NCI-H510A treated with DMSO at 0.1 percent for 48 hours (cell line): ENCODE measurements around the gene KRTAP5-3.
"Not testable (repeated sequence)": the region's sequence is repeated elsewhere in the genome, so short reads cannot be mapped to it uniquely, and the experiment has no call there.

Experiments used
- DNase-seq: peaks from one replicate; lab custom pipeline; 2025; lab: John Stamatoyannopoulos, UW

Gene KRTAP5-3, protein sequence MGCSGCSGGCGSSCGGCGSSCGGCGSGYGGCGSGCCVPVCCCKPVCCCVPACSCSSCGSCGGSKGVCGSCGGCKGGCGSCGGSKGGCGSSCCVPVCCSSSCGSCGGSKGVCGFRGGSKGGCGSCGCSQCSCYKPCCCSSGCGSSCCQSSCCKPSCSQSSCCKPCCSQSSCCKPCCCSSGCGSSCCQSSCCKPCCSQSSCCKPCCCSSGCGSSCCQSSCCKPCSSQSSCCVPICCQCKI

GRCh38 chr11:1608363-1608762 lies at the start of gene KRTAP5-3:
Gene KRTAP5-3 (minus strand): TSS chr11:1608463. CDS start chr11:1608385, 78 bp downstream.
- peak; percentile 7 for DNase-seq

- no peak for DNase-seq
These were observed 48.4 kb upstream of the KRTAP5-3 start for GRCh38 chr11:1656670-1657069.

- no peak for DNase-seq
These were observed 47.8 kb upstream of the KRTAP5-3 start for GRCh38 chr11:1656061-1656441.

DNA sequence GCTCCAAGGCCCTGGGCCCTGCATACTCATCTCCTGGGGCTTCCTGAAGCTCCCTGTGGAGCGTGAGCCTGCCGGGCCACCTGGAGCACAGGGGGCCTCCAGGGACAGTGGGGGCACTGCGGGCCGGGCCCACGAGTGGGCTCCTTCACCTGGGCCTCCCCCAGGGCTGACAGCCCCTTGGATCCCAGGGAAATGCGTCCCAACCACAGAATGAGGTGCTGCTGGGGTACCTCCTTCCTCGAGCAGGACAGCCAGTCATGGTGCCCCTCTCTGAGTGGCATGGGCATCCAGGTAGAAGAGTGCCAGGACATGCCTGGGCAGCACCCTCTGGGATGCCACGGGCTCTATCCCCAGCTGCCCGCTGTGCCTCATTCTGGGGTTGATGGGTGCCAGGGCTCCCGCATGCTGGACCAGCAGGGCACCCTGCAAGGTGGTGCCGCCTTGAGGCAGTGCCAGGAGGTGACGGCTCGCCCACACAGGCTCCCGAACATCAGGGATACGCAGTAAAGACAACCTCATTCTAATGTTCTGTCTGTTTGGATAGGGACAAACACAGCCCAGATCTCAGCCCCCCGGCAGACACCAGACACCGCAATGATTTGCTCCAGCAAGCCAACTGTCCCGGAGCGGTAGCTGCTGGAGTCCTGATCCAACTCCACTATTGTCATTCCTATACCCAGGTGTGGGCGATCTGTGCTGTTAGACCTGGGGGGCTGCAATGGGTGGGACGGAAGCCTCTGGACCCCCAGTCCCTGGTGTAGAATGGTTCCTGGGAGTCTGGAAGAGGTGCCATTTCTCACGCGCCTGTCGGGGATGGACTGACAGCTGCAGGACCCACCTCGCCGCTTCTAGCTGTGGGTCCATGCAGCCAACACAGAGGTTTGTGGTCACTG lies 47.2 kb upstream of the KRTAP5-3 start:
- DNase-seq, result no peak

DNA sequence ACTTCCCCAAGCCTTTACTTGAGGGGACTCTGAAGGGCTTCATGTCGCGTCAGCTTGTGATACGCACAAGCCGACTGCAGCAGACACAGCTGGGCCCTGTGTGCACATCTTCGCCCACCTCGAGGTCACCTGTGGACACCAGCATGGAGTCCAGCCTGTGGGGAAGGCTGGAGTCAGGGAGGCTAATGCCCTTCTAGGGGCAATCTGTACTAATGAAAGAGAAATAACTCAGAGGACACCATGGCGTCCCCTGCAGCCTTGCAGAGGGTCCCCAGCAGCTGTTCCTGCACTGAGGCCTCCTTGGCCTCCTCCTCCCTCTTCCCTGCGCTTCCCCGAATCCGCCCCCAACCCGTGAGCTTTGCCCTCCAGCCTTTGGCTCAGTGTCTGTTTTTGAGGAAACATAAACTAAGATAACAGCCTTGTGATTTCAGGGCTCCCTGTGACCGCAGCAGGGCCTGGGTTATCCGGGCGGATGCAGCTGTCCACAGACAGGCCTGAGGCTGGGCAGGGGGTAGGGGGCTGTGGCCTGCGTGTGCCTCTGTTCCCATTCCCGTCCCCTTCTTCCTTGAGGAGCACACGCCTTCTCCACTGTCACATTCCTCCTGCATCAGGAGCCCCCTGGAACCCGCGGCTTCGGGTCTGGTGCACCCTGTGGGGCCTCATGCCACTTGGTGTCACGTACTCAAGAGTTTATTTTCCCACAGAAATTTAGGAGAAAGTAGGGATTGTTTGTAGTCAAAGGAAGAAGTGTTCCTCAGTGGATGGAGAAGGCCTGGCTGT lies 46.3 kb upstream of the KRTAP5-3 start:
- no peak for DNase-seq

GRCh38 chr11:1653541-1654387 lies 45.5 kb upstream of the KRTAP5-3 start:
- no peak for DNase-seq

- no peak for DNase-seq
These were observed 44.7 kb upstream of the KRTAP5-3 start for GRCh38 chr11:1652771-1653540.

- DNase-seq, result no peak
These were observed 44.1 kb upstream of the KRTAP5-3 start for GRCh38 chr11:1652442-1652770.

DNA sequence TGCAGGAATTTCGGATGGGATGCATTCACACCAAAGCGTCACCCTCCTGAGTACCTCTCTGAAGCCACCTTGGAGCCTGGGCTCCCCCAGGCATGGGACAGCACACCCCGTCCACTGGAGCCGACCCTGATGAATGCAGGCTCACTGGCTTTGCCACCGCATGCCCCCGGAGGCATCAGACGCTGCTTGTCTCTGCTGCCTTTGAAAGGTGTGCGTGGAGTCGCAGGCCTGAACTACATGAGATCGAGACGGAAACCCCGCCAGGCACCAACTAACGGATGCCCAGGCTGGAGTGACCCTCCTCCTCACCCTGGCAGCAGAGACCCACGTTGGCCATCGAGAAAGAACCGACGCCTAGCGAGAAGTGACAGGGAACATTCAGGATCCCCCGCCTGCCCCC lies 43.8 kb upstream of the KRTAP5-3 start:
- no peak for DNase-seq

DNA sequence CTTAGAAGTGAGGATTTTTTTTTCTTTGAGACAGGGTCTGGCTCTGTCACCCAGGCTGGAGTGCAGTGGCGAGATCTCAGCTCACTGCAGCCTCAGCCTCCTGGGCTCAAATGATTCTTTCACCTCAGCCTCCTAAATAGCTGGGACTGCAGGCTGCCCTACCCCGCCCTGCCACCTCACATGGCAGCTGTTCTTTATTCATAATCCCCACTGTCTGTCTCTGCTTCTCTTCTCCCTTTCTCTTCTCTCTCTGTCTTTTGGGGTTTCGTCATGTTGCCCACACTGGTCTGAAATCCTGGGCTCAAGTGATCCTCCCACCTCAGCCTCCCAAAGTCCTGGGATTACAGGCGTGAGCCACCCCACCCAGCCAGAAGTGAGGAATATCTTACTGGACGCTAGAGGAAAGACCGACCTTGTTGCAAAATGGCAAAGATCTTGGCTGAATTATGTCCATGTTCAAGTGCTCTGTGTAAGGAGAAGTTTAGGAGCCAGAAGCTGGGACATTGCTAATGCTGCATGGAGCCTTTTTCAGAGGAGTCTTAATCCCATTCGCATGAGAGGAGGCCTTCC lies 43.2 kb upstream of the KRTAP5-3 start:
- DNase-seq, result no peak

DNA sequence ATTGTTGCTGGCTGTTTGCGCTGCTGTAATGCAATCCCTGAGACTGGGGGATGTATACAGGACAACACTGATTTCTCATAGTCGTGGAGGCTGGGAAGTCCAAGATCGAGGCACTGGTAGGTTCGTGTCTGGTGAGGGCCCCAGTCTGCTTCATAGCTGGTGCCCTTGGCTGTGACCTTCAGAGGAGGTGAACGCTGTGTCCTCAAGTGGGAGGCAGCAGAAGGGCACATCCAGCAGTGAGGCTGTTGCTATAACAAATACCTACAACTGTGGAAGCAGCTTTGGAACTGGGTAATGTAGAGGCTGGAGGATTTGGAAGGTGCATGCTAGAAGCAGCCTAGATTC lies 42.6 kb upstream of the KRTAP5-3 start:
- DNase-seq, result no peak

- DNase-seq, result no peak
These were observed 42.0 kb upstream of the KRTAP5-3 start for GRCh38 chr11:1650034-1650917.

DNA sequence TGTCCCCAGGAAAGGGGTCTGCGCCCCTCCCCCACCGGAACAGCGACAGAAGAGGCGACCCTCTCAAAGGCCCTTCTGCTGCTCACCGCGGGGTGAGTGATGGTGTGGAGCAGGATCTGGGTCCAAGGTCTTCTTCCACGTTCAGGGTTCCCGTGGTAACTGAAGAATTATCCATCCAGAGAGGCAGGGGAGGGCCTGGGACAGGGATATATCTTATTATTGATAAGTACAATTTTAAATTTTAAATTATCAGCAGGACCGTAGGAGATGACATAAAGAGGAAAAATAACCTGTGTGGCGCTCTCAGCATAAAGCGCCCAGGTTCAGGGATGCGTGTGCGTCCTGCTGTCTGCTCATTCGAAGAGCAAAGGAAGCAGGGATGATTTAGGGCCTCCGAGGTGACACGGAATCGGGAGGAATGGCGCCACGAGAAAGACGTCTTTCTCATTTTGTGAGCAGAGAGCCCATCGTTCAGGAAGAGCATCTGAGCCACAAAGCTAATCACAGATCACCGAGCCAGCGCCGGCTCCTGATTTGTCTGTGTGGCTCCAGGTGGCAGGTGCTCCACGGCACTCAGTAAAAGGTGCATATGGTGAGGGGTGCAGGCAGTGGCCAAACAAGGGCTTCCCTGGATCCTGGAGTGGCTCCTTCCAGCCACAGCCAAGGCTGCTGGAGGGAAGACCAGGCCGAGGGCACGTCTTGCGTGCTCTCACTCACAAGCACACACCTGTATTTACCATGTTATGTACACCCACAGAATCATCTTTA lies 40.6 kb upstream of the KRTAP5-3 start:
- DNase-seq, result no peak

DNA sequence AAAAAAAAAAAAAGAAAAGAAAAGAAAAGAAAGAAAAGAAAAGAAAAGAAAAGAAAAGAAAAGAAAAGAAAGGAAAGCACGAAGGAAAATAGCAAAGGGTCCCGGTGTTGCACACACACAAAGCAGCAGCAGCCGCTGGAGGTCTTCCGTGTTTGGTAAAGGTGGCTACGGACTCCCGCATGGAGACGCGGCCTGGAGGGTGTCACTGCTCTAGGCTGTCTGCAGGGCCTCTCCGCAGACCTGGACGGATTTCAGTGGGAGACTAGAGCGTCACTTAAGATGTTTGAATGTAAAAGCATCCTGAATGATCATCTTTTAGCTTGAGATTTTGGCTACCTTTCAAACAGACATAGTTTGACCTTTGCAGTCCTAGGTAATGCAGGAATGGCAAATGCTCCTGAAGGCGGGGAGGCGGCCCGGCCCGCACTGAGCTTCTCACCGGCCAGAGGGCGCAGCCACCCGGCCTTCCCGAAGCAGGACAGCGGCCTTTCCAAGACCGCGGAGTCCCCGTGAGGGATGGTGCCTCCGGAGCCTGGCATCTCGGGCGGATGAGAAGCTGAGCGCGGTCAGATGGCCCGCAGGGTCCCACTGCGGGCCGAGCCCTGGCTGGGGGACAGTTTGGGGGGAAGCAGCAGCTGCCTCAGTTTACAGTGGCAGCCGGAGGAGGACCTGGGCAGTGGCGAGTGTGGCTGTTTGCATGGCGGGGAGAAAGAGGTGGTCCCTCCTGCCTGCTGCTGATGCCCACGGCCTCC lies 39.8 kb upstream of the KRTAP5-3 start:
- no peak for DNase-seq

DNA sequence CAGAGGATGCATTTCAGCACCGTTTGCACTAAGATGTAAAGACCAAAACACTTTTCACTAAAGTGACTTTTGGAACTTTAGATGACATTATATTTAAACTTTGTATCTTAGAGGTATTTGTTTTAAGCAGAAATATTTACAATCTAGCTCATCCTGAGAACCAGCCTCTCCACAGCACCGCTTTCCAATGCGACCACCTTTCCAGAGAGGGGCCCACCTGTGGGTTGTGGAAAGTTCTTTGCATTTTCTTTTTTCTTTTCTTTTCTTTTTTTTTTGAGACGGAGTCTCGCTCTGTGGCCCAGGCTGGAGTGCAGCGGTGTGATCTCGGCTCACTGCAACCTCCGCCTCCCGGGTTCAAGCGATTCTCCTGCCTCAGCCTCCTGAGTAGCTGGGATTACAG lies 38.3 kb upstream of the KRTAP5-3 start:
- DNase-seq, result not testable (repeated sequence)

GRCh38 chr11:1645357-1645821 lies 37.1 kb upstream of the KRTAP5-3 start:
- DNase-seq, result no peak

GRCh38 chr11:1644601-1645356 lies 36.5 kb upstream of the KRTAP5-3 start:
- no peak for DNase-seq
